Mucosa of stomach (tissue), 1 donor: ENCODE data around the gene ZDHHC11.
A peak's percentile ranks its signal among the peaks of the same experiment; 100 is the strongest.

Experiments used
- H3K27me3 ChIP-seq: one replicate; pipeline ENCODE4 v1.7.0; 2013; ENCODE audit warnings: mild to moderate bottlenecking, low read length; ENCODE audit not compliant: control insufficient read depth, insufficient read depth
- H3K36me3 ChIP-seq: one replicate; pipeline ENCODE4 v1.7.0; 2013; ENCODE audit warnings: low read length; ENCODE audit not compliant: control insufficient read depth, insufficient read depth
- H3K4me1 ChIP-seq: one replicate; pipeline ENCODE4 v1.7.0; 2013; ENCODE audit warnings: mild to moderate bottlenecking, low read length; ENCODE audit not compliant: control insufficient read depth, insufficient read depth
- H3K4me3 ChIP-seq: one replicate; pipeline ENCODE4 v1.7.0; 2013; ENCODE audit warnings: low read length
- H3K9ac ChIP-seq: one replicate; pipeline ENCODE4 v1.7.0; 2013; ENCODE audit warnings: mild to moderate bottlenecking, low read length, moderate library complexity
- H3K9me3 ChIP-seq: one replicate; pipeline ENCODE4 v1.7.0; 2013; ENCODE audit warnings: mild to moderate bottlenecking, low read length, moderate library complexity; ENCODE audit not compliant: control insufficient read depth
- donor health status: Pancreatic carcinoma.

ZDHHC11 gene

GRCh38 chr5:850511-851006, at the start of gene ZDHHC11:
Gene ZDHHC11 (minus strand): TSS chr5:850986. CDS start chr5:850602, 384 bp downstream.
- peak within 1 kb of the TSS; percentile 47 for H3K9ac ChIP-seq
- peaks cover 31% of the 10 kb centered on the region for H3K27me3 ChIP-seq
- no peaks in the 10 kb centered on the region for H3K9me3 ChIP-seq
- peaks cover 20% of the 10 kb centered on the region for H3K4me1 ChIP-seq
- peak within 1 kb of the TSS; percentile 41 for H3K4me3 ChIP-seq
- H3K36me3 ChIP-seq = no peaks in the 10 kb centered on the region

GRCh38 chr5:893711-894110, 42.9 kb upstream of the ZDHHC11 start:
- Histone ChIP-seq H3K9me3 (no peaks in the 10 kb centered on the region), H3K27me3 (no peaks in the 10 kb centered on the region), H3K4me3 (no peak overlapping the region), H3K4me1 (peaks cover 12% of the 10 kb centered on the region), H3K36me3 (no peaks in the 10 kb centered on the region), H3K9ac (no peak overlapping the region)

GRCh38 chr5:893137-893506, 42.3 kb upstream of the ZDHHC11 start:
- Histone ChIP-seq H3K9ac (no peak overlapping the region), H3K4me1 (peaks cover 12% of the 10 kb centered on the region), H3K9me3 (no peaks in the 10 kb centered on the region), H3K36me3 (no peaks in the 10 kb centered on the region), H3K27me3 (no peaks in the 10 kb centered on the region), H3K4me3 (no peak overlapping the region)

GRCh38 chr5:892394-893136, 41.8 kb upstream of the ZDHHC11 start, which contains the start of the genes BRD9 and TRIP13:
Gene BRD9 (minus strand): TSS chr5:892801. CDS start chr5:892657, 144 bp downstream.
Gene TRIP13 (plus strand): TSS chr5:892884. CDS start chr5:892999, 115 bp downstream.
- H3K36me3 ChIP-seq = no peaks in the 10 kb centered on the region
- no peaks in the 10 kb centered on the region for H3K9me3 ChIP-seq
- H3K4me3 ChIP-seq = peak within 1 kb of the TSS; percentile 66
- H3K27me3 ChIP-seq = no peaks in the 10 kb centered on the region
- H3K9ac ChIP-seq = peak within 1 kb of the TSS; percentile 86
- peaks cover 12% of the 10 kb centered on the region for H3K4me1 ChIP-seq

GRCh38 chr5:891837-892393, 41.1 kb upstream of the ZDHHC11 start:
- H3K9me3 ChIP-seq = no peaks in the 10 kb centered on the region
- peaks cover 12% of the 10 kb centered on the region for H3K4me1 ChIP-seq
- H3K27me3 ChIP-seq = no peaks in the 10 kb centered on the region
- no peaks in the 10 kb centered on the region for H3K36me3 ChIP-seq
- H3K9ac ChIP-seq = peak overlapping the region; percentile 86
- peak overlapping the region; percentile 66 for H3K4me3 ChIP-seq

- Histone ChIP-seq H3K36me3 (no peaks in the 10 kb centered on the region), H3K9ac (peak overlapping the region; percentile 86), H3K4me1 (peaks cover 12% of the 10 kb centered on the region), H3K27me3 (no peaks in the 10 kb centered on the region), H3K9me3 (no peaks in the 10 kb centered on the region), H3K4me3 (peak overlapping the region; percentile 66)
Observed at GRCh38 chr5:891117-891836, 40.5 kb upstream of the ZDHHC11 start.

- peaks cover 7% of the 10 kb centered on the region for H3K36me3 ChIP-seq
- H3K9ac ChIP-seq = no peak overlapping the region
- no peak overlapping the region for H3K4me3 ChIP-seq
- peaks cover 15% of the 10 kb centered on the region for H3K4me1 ChIP-seq
- H3K9me3 ChIP-seq = no peaks in the 10 kb centered on the region
- no peaks in the 10 kb centered on the region for H3K27me3 ChIP-seq
Observed at GRCh38 chr5:889075-889710, 38.4 kb upstream of the ZDHHC11 start.

GRCh38 chr5:888638-889035, 37.9 kb upstream of the ZDHHC11 start:
- no peaks in the 10 kb centered on the region for H3K9me3 ChIP-seq
- no peaks in the 10 kb centered on the region for H3K27me3 ChIP-seq
- peaks cover 16% of the 10 kb centered on the region for H3K4me1 ChIP-seq
- no peak overlapping the region for H3K9ac ChIP-seq
- H3K4me3 ChIP-seq = no peak overlapping the region
- H3K36me3 ChIP-seq = peaks cover 12% of the 10 kb centered on the region

- Histone ChIP-seq H3K36me3 (peaks cover 16% of the 10 kb centered on the region), H3K9ac (no peak overlapping the region)
Observed at GRCh38 chr5:887947-888637, 37.3 kb upstream of the ZDHHC11 start.

GRCh38 chr5:886716-887325, 36.0 kb upstream of the ZDHHC11 start:
- peaks cover 23% of the 10 kb centered on the region for H3K36me3 ChIP-seq
- H3K4me1 ChIP-seq = peaks cover 7% of the 10 kb centered on the region
- no peaks in the 10 kb centered on the region for H3K9me3 ChIP-seq
- H3K4me3 ChIP-seq = no peak overlapping the region
- H3K27me3 ChIP-seq = no peaks in the 10 kb centered on the region
- H3K9ac ChIP-seq = no peak overlapping the region

More at GRCh38 chr5:887947-888637, 37.3 kb upstream of the ZDHHC11 start:
- H3K4me3 ChIP-seq = no peak overlapping the region
- peaks cover 12% of the 10 kb centered on the region for H3K4me1 ChIP-seq
- H3K9me3 ChIP-seq = no peaks in the 10 kb centered on the region
- no peaks in the 10 kb centered on the region for H3K27me3 ChIP-seq

GRCh38 chr5:886036-886435, 35.2 kb upstream of the ZDHHC11 start:
- no peaks in the 10 kb centered on the region for H3K27me3 ChIP-seq
- no peaks in the 10 kb centered on the region for H3K9me3 ChIP-seq
- no peak overlapping the region for H3K9ac ChIP-seq
- H3K4me1 ChIP-seq = peaks cover 4% of the 10 kb centered on the region
- no peak overlapping the region for H3K4me3 ChIP-seq
- peaks cover 29% of the 10 kb centered on the region for H3K36me3 ChIP-seq
